Fibroblast of skin of abdomen (primary cell): Measurements from ENCODE around the gene TTPAL.

Experiments used
- DNase-seq: peaks from one replicate; pipeline ENCODE4 v3.0.0-alpha.2; 2013

Gene TTPAL

DNA sequence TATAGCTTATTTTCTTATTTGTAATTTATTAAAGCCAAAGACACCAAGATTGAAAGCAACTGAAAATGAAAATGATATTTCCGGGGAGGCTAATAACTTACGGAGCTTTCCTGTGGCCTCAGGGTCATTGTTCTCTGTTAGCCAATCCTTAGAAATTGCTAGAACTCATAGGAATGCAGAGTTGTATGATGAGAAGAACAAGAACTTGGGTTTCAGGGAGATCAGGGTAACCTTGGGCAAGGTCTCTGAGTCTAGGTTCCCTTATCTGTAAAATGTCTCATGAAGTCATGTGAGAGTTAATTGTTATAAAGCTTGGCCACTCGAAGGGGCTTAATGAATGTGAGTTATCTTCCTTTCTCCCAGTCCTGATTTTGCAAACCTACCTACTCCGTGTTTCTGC lies 66.3 kb downstream of the TTPAL start:
- DNase-seq, result no peak

- no peak for DNase-seq
Observed at GRCh38 chr20:44542890-44543289, 67.2 kb downstream of the TTPAL start.

DNA sequence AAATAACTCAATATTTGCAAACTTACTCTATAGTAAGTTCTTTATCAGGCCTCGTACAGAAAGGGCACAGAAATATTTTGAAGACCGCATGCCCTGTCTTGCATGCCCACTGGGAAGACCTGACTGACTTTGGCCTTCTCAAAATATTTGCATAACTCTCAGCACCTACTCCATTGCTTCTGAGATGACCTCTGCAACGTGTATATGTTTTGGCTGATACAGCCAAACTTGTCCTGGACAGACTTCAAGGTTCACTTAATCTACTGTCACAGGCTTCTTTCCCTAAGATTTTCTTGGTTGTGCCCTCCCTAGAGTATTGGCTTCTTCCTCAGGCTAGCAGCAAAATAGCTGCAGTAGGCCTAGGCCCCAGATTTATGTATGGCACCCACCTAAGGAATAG lies 67.7 kb downstream of the TTPAL start:
- no peak for DNase-seq
